Activated naive CD8-positive, alpha-beta T cell treated with anti-CD3 and anti-CD28 coated beads for 36 hours (primary cell): ENCODE results near the gene SDC1. TPM values are rescaled to one million over a fixed set of nuclear protein-coding genes. Genes with fewer than 3 reads are reported as not detected.
"Not testable (repeated sequence)": the region's sequence is repeated elsewhere in the genome, so short reads cannot be mapped to it uniquely, and the experiment has no call there.

Experiments
- DNase-seq: peaks from one replicate; pipeline ENCODE4 v3.0.0; 2021
- H3K27ac Mint-ChIP-seq: one replicate; pipeline ENCODE4 v1.8.0; 2022; ENCODE audit warnings: mild to moderate bottlenecking, moderate library complexity, mixed read lengths
- H3K27me3 Mint-ChIP-seq: one replicate; pipeline ENCODE4 v1.8.0; 2022; ENCODE audit warnings: mild to moderate bottlenecking, mixed read lengths
- H3K36me3 Mint-ChIP-seq: one replicate; pipeline ENCODE4 v1.8.0; 2021; ENCODE audit warnings: mild to moderate bottlenecking, mixed read lengths
- H3K4me1 Mint-ChIP-seq: one replicate; pipeline ENCODE4 v1.8.0; 2021; ENCODE audit warnings: mixed read lengths
- H3K4me3 Mint-ChIP-seq: one replicate; pipeline ENCODE4 v1.8.0; 2022; ENCODE audit warnings: mild to moderate bottlenecking, moderate library complexity, mixed read lengths
- H3K9me3 Mint-ChIP-seq: one replicate; pipeline ENCODE4 v1.8.0; 2022; ENCODE audit warnings: mixed read lengths
- total RNA-seq, 2 experiments: library from RNA; stranded (reverse); gene quantifications; one replicate each; pipeline ENCODE4 v1.2.3, GENCODE V29; 2021

Gene SDC1
- total RNA-seq, 2 experiments from 2014 or later: 0.36 TPM; not detected in 1

GRCh38 chr2:20198796-20199632, 25.9 kb downstream of the SDC1 start:
- Mint-ChIP-seq H3K27ac (no peak overlapping the region), H3K27me3 (no peaks in the 10 kb centered on the region), H3K4me1 (no peaks in the 10 kb centered on the region), H3K36me3 (no peaks in the 10 kb centered on the region), H3K4me3 (no peak overlapping the region), H3K9me3 (no peaks in the 10 kb centered on the region)
- no peak for DNase-seq

GRCh38 chr2:20198001-20198400, 26.9 kb downstream of the SDC1 start:
- Mint-ChIP-seq H3K4me1 (no peaks in the 10 kb centered on the region), H3K27me3 (no peaks in the 10 kb centered on the region), H3K4me3 (no peak overlapping the region), H3K9me3 (no peaks in the 10 kb centered on the region), H3K27ac (no peak overlapping the region), H3K36me3 (no peaks in the 10 kb centered on the region)
- no peak for DNase-seq

GRCh38 chr2:20197192-20197591, 27.7 kb downstream of the SDC1 start:
- Mint-ChIP-seq H3K36me3 (no peaks in the 10 kb centered on the region), H3K9me3 (no peaks in the 10 kb centered on the region), H3K27me3 (no peaks in the 10 kb centered on the region), H3K27ac (no peak overlapping the region), H3K4me1 (no peaks in the 10 kb centered on the region), H3K4me3 (no peak overlapping the region)
- no peak for DNase-seq

- H3K4me3 Mint-ChIP-seq: no peak overlapping the region
- no peaks in the 10 kb centered on the region for H3K9me3 Mint-ChIP-seq
- H3K36me3 Mint-ChIP-seq: no peaks in the 10 kb centered on the region
- no peaks in the 10 kb centered on the region for H3K4me1 Mint-ChIP-seq
- DNase-seq: no peak
- H3K27ac Mint-ChIP-seq: no peak overlapping the region
- no peaks in the 10 kb centered on the region for H3K27me3 Mint-ChIP-seq
These were observed 28.2 kb downstream of the SDC1 start for GRCh38 chr2:20196657-20197161.

- Mint-ChIP-seq H3K36me3 (no peaks in the 10 kb centered on the region), H3K4me3 (no peak overlapping the region), H3K27ac (no peak overlapping the region), H3K4me1 (no peaks in the 10 kb centered on the region), H3K27me3 (no peaks in the 10 kb centered on the region), H3K9me3 (no peaks in the 10 kb centered on the region)
- no peak for DNase-seq
These were observed 28.8 kb downstream of the SDC1 start for GRCh38 chr2:20196053-20196656.

GRCh38 chr2:20195431-20196033, 29.4 kb downstream of the SDC1 start:
- Mint-ChIP-seq H3K4me3 (no peak overlapping the region), H3K4me1 (no peaks in the 10 kb centered on the region), H3K27me3 (no peaks in the 10 kb centered on the region), H3K36me3 (no peaks in the 10 kb centered on the region), H3K9me3 (no peaks in the 10 kb centered on the region), H3K27ac (no peak overlapping the region)
- DNase-seq: no peak

- DNase-seq, H3K4me3 Mint-ChIP-seq, H3K27ac Mint-ChIP-seq, H3K36me3 Mint-ChIP-seq, H3K4me1 Mint-ChIP-seq, H3K27me3 Mint-ChIP-seq, H3K9me3 Mint-ChIP-seq: not testable (repeated sequence)
These were observed 29.9 kb downstream of the SDC1 start for GRCh38 chr2:20195016-20195411.

GRCh38 chr2:20194097-20195015, 30.6 kb downstream of the SDC1 start:
- no peak for DNase-seq
- H3K4me3 Mint-ChIP-seq: no peak overlapping the region
- H3K9me3 Mint-ChIP-seq: no peaks in the 10 kb centered on the region
- no peaks in the 10 kb centered on the region for H3K4me1 Mint-ChIP-seq
- no peaks in the 10 kb centered on the region for H3K36me3 Mint-ChIP-seq
- H3K27me3 Mint-ChIP-seq: no peaks in the 10 kb centered on the region
- H3K27ac Mint-ChIP-seq: no peak overlapping the region

GRCh38 chr2:20193185-20193584, 31.7 kb downstream of the SDC1 start:
- H3K36me3 Mint-ChIP-seq: no peaks in the 10 kb centered on the region
- no peak overlapping the region for H3K4me3 Mint-ChIP-seq
- H3K27ac Mint-ChIP-seq: no peak overlapping the region
- no peaks in the 10 kb centered on the region for H3K27me3 Mint-ChIP-seq
- H3K9me3 Mint-ChIP-seq: no peaks in the 10 kb centered on the region
- DNase-seq: no peak
- no peaks in the 10 kb centered on the region for H3K4me1 Mint-ChIP-seq

- DNase-seq: no peak
- Mint-ChIP-seq H3K4me3 (no peak overlapping the region), H3K9me3 (no peaks in the 10 kb centered on the region), H3K27ac (no peak overlapping the region), H3K27me3 (no peaks in the 10 kb centered on the region), H3K36me3 (no peaks in the 10 kb centered on the region), H3K4me1 (no peaks in the 10 kb centered on the region)
These were observed 32.1 kb downstream of the SDC1 start for GRCh38 chr2:20192781-20193180.

GRCh38 chr2:20191714-20192569, 33.0 kb downstream of the SDC1 start:
- H3K9me3 Mint-ChIP-seq: no peaks in the 10 kb centered on the region
- DNase-seq: no peak
- no peak overlapping the region for H3K4me3 Mint-ChIP-seq
- H3K27ac Mint-ChIP-seq: no peak overlapping the region
- no peaks in the 10 kb centered on the region for H3K27me3 Mint-ChIP-seq
- no peaks in the 10 kb centered on the region for H3K36me3 Mint-ChIP-seq
- no peaks in the 10 kb centered on the region for H3K4me1 Mint-ChIP-seq

GRCh38 chr2:20190876-20191713, 33.8 kb downstream of the SDC1 start:
- Mint-ChIP-seq H3K4me3 (no peak overlapping the region), H3K4me1 (no peaks in the 10 kb centered on the region), H3K27me3 (peaks cover 7% of the 10 kb centered on the region), H3K9me3 (no peaks in the 10 kb centered on the region), H3K27ac (no peak overlapping the region), H3K36me3 (no peaks in the 10 kb centered on the region)
- DNase-seq: no peak

- no peaks in the 10 kb centered on the region for H3K4me1 Mint-ChIP-seq
- H3K27me3 Mint-ChIP-seq: peaks cover 7% of the 10 kb centered on the region
- no peaks in the 10 kb centered on the region for H3K9me3 Mint-ChIP-seq
- H3K27ac Mint-ChIP-seq: no peak overlapping the region
- H3K4me3 Mint-ChIP-seq: no peak overlapping the region
- H3K36me3 Mint-ChIP-seq: no peaks in the 10 kb centered on the region
- no peak for DNase-seq
These were observed 34.8 kb downstream of the SDC1 start for GRCh38 chr2:20190170-20190569.
